SKM-1 (cell line): ENCODE data around the gene EMX1.

Experiments used
- DNase-seq: peaks from one replicate; lab custom pipeline; 2025; ENCODE audit not compliant: unreplicated experiment; lab: John Stamatoyannopoulos, UW

Gene EMX1

DNA sequence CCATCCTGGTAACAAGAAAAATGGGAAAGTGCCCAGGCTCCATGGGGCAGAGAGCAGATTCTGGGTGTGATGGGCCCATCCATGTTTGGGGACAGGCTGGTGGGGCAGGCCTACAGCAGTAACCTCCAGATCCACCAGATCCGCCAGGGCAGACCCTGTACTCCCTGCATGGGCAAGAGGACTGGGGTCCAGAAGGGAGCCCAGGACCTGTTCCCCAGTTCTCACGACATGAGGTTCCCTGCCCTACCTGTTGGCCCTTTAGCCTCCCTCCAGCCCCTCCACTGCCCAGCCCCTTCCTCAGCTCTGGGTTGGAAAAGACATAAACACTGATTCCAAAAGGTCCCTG, 38.7 kb downstream of the EMX1 start:
- no peak for DNase-seq

GRCh38 chr2:72956936-72957335, 39.6 kb downstream of the EMX1 start:
- peak; percentile 24 for DNase-seq

DNA sequence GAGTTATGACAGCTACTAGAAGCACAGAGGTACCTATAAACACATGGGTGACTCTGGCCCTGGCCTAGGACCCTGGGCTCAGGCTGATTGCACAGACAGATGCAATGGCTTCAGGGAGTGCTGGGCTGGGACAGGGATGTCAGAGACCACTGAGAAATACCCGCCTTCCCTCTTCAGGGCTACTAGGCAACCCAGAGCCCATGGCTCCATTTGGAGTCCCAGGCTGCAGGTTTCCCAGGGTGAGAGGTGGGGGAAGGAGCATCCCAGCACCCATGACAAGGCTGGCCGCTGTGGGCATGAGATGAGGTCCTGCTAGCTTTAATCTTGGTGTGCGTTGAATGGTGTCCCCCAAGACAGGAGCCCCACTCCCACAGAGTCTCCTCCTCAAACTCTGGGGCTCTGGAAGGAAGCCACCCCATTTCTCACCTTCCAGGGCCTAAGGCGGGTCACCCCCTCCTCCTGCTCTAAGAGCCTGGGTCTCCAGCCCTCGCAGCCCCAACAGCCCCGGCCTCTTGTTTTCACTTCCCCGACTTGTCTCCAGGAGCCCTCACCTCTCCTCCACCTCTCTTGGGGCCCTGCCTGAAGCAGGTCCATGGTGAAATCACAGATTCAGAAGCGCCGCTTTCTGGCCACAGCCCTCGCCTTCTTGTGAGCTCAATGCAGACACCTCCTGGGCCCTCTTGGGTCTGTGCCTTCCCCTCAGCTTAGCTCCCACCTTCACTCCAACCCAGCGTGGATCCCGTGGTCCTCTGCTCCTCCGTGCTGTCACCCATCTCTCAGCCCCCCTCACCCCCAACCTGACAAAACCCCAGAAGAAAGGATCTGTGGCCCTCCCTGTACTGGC, 41.4 kb downstream of the EMX1 start:
- DNase-seq, result no peak

GRCh38 chr2:72959554-72959953, 42.2 kb downstream of the EMX1 start:
- DNase-seq, result no peak

GRCh38 chr2:72959995-72960981, 43.0 kb downstream of the EMX1 start:
- no peak for DNase-seq

DNA sequence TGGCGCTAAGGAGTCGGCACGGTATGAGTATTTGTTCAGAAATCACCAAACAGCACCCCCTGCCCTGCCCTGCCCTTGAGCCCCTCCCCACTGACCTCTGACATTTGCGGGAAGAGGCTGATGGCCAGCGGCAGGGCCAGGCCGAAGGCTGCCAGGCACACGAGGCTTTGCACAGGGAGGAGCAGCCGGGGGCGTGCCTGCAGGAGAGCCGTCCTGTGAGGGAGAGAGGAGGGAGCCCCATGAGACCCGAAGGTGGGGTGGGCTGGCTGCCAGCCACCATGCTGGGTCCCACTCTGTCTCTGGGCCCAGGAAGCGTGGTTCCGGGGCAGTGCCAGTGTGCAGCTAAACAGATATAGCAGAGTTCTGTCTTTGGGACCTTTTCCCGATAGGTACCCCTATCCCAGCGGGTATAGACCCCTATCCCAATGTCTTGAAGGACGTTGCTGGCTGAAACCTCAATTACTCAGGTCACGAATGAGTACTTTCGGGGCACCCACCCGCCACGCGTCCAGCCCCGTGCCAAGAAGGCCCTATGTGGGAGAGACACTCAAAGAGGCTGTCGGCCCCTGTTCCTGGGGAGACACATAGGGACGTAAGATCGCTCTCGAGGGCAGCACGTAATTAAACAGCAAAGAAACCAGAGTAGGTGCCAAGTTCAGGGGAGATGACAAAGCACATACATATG, 43.9 kb downstream of the EMX1 start:
- no peak for DNase-seq

- DNase-seq, result peak; percentile 17
Observed at GRCh38 chr2:72961853-72962468, 44.6 kb downstream of the EMX1 start.

DNA sequence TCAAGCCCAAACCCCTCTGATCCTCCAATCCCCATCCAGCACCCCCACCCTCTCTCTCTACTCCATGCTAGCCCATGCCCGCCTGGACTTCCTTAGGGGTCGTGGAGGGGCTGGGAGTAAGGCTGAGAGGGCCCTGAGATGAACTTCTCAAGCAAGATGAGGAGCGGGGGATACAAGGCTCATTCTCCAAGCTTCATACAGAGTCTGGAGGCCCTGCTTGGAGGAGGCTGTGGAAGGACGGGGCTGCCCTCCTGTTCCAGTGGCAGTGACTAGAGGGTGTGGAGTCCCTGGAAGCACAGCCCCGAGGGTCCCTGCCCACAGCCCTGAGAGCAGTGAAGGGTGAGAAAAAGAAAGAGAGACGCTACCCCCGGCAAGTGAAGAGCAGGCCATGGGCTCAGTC, 45.6 kb downstream of the EMX1 start:
- DNase-seq, result no peak

DNA sequence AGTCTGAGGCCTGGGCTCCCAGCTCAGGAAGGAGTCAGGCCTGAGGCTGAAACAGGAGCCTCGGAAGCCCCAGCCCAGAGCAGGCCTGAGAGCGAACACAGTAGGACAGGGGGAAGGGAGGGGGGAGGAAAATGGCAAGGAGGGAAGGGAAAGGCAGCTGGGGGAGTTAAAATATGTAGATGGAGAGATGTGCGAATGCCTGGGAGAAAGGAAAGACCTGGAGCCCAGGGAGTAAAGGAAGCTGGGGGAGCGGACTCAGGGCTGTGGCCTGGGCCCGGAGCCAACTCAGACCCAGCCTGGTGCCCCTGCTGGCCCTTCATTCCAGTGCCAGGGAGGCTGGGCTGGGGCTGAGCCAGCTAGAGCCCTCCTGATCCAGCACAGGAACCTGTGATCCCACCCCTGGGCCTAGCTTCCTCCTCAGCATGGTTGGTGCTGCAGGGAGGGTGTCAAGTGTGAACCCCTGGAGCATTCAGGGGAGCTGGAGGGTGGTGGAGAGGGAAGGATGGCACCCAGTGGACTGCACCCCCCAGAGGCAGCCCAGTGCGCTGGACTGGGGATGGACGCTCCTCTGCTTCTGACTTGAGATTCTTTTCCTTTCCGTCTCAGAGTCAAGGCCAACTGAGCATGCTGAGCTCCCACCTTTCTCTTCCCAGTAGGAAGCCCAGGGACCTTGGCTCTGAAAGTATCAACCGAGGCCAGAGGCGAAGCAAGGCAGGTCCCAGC, 46.3 kb downstream of the EMX1 start:
- DNase-seq, result no peak

DNA sequence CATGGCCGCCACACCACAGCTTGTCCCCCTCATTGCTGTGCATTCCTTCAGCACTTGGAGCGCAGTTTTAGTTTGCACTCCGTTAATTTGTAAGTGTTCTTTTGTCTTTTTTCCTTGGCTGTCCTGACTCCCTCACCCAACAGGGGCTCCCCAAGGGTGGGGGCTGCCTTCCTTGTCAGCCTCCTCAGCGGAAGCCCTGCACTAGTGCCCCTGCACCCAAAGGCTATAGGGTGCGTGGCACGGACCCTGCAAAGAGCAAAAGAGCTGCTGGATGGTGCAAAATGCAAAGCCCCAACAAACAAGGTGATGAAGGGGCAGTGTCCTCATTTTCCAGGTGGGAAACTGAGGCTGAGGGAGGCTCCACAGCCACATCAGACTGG, 46.8 kb downstream of the EMX1 start:
- DNase-seq, result no peak

GRCh38 chr2:72965016-72965415, 47.7 kb downstream of the EMX1 start:
- DNase-seq, result no peak

- no peak for DNase-seq
Observed at GRCh38 chr2:72965770-72966450, 48.6 kb downstream of the EMX1 start.

DNA sequence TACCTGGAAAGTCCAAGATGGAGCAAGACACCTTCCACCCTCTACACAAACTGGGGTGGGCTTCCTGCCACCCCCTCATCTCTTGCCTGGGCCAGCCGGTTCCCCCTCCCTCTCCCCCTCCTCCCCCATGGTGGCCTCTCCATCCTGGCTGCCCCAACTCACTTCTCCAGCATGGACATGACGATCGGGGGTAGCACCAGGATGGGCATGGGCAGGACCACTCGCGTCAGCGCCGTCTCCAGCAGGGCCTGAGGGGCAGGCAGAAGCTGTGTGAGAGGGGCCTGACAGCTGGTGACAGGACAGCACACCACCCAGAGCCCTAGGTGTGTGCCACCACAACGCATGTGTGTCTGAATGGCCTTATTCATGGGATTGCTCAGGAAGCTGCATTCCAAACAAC, 51.0 kb downstream of the EMX1 start:
- no peak for DNase-seq

DNA sequence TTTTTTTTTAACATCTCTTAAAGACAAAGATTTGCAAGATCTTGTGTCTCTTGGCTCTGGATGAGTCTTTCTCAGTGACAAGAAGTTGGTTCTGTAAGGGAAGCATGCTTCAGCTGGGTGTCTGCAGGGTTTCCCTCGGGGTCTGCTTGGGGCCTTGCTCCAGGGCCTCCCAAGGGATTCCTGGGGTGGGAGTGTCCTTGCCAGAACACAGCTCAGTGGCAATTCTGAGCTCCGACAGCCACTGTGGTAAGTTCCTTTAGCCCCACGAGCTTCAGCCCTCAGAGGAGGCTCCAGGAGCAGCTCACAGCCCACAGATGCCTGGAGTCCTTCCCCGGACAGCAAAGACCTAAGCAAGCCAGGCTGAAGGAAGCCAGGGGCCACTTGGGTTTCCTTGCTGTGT, 52.4 kb downstream of the EMX1 start:
- DNase-seq, result no peak

- DNase-seq, result no peak
Observed at GRCh38 chr2:72971036-72971435, 53.7 kb downstream of the EMX1 start.

DNA sequence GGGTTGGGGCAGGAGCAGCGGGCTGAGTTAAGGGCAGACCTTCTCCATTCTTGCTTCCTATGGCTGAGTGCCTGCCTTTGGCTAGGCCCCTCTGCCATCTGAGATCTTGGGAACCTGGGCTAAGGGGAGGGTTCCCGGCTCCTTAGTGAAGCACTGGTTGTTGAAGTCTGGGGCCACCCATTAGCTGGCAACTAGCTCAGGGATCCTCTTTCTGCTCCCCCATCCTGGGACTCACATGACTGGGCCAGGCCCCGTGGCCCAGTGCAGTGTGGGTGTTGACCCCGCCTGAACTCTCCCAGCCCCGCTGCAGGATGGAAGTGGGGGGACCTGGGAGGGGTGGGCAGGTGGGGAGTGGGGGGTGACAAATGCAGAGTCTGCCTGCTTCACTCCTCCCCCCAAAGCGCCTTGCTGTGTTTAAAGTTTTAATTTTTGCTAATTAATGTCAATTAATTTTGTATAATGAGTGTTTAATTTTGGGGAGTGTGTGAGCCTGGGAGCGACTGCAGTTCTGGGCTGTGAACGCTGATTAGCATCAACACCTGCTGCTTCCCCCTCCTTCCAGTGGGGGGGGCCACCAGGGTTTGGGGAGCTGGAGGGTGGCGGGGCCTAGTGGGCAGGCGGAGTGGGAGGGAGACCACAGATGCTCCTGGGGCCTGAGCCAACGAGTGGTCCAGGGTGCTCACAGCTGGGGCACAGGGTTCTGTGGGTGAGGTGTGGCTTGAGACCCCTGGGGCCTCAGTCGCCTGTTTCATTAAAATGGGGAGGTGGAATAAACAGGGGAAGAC, 55.2 kb downstream of the EMX1 start:
- no peak for DNase-seq

DNA sequence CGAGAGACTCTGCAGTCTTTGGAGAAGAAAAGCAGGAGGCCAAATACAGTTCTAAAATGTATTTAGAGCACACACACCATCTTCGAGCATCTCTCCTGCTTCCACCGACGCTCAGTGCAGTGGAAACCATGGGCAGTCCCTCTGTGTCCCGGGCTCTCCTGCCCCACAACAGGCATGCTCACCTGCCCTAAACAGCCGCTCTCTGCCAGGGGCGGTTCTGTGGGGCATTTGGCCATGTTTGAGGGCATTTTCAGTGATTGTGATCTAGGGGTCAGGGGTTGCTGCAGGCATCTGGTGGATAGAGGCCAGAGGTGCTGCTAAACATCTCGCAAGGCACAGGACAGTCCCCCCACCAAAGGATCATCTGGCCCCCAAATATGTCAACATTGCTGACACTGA, 55.8 kb downstream of the EMX1 start:
- DNase-seq, result no peak

- peak; percentile 4 for DNase-seq
Observed at GRCh38 chr2:72973566-72974435, 56.5 kb downstream of the EMX1 start.
